H1 (cell line): ENCODE results near the gene ACKR2. TPM values are rescaled to one million over a fixed set of nuclear protein-coding genes. Genes with fewer than 3 reads are reported as not detected.

Experiments
- CTCF ChIA-PET: fragments of 300-600 bp; sonication (Branson Sonifier 250); formaldehyde crosslinking; loops from one replicate; lab custom pipeline; 2021; ENCODE audit not compliant: partially characterized antibody; lab: Charles Lee
- POLR2A ChIA-PET: fragments of 300-600 bp; sonication (Branson Sonifier 250); formaldehyde crosslinking; loops from one replicate; lab custom pipeline; 2021; ENCODE audit warnings: inconsistent platforms; ENCODE audit not compliant: partially characterized antibody; lab: Charles Lee
- DNase-seq, 2 experiments: peaks; one replicate each; pipeline versions ENCODE4 v3.0.0 to v3.0.0-alpha.2; 2010 to 2022; ENCODE audit warnings: low spot score in 2 of 2, low read depth in 1 of 2, mixed read lengths in 1 of 2
- FAIRE-seq: peaks from 2 replicates; lab custom pipeline; 2011; peaks lifted over from hg19 to GRCh38; lab: Jason Lieb, UNC
- H2AFZ ChIP-seq: 2 replicates; pipeline ENCODE4 v1.8.1; 2012; ENCODE audit warnings: low read length, inconsistent platforms
- H2AK5ac ChIP-seq: 2 replicates; pipeline ENCODE4 v1.6.1; 2013; ENCODE audit warnings: low read depth, low read length
- H2BK120ac ChIP-seq: replicated peaks from 2 replicates; pipeline ENCODE3; 2013; ENCODE audit warnings: low read depth, low read length, inconsistent platforms
- H2BK12ac ChIP-seq: 2 replicates; pipeline ENCODE4 v1.6.1; 2013; ENCODE audit warnings: low read depth, low read length
- H2BK15ac ChIP-seq: 2 replicates; pipeline ENCODE4 v1.6.1; 2013; ENCODE audit warnings: low read length
- H2BK20ac ChIP-seq: 2 replicates; pipeline ENCODE4 v1.6.1; 2013; ENCODE audit warnings: low read length
- H2BK5ac ChIP-seq: 2 replicates; pipeline ENCODE4 v1.6.1; 2013; ENCODE audit warnings: low read depth, low read length
- H3K14ac ChIP-seq: 2 replicates; pipeline ENCODE4 v1.6.1; 2013; ENCODE audit warnings: inconsistent platforms; ENCODE audit not compliant: insufficient read length
- H3K18ac ChIP-seq: 2 replicates; pipeline ENCODE4 v1.6.1; 2013; ENCODE audit warnings: low read length; ENCODE audit errors: extremely low read depth
- H3K23ac ChIP-seq: 2 replicates; pipeline ENCODE4 v1.6.1; 2013; ENCODE audit warnings: inconsistent platforms; ENCODE audit not compliant: insufficient read length
- H3K23me2 ChIP-seq: 2 replicates; pipeline ENCODE4 v1.6.1; 2013; ENCODE audit warnings: low read depth, low read length
- H3K27ac ChIP-seq: 2 replicates; pipeline ENCODE4 v1.6.1; 2011; ENCODE audit warnings: low read depth, low read length, inconsistent platforms
- H3K27me3 ChIP-seq, 4 experiments: replicated peaks in 1 of 4; 1 replicate in 1 of 4; 2 replicates in 3 of 4; pipeline versions ENCODE4 v1.6.1 to v1.8.1; 2011 to 2013; ENCODE audit warnings: low read length in 3 of 4, mild to moderate bottlenecking in 3 of 4, inconsistent platforms in 2 of 4, mixed read lengths in 2 of 4, moderate library complexity in 1 of 4; ENCODE audit not compliant: control insufficient read depth in 3 of 4, insufficient read depth in 3 of 4; ENCODE audit errors: extremely low read depth in 1 of 4
- H3K36me3 ChIP-seq, 4 experiments: 2 replicates each; pipeline versions ENCODE4 v1.6.1 to v1.8.1; 2011 to 2013; ENCODE audit warnings: mild to moderate bottlenecking in 4 of 4, low read length in 3 of 4, moderate library complexity in 2 of 4, control low read depth in 1 of 4, inconsistent platforms in 1 of 4; ENCODE audit not compliant: insufficient read depth in 4 of 4, control insufficient read depth in 2 of 4
- H3K4ac ChIP-seq: replicated peaks from 2 replicates; pipeline ENCODE3; 2013; ENCODE audit warnings: low read length, low read depth, mixed read lengths, inconsistent platforms; ENCODE audit not compliant: insufficient read length
- H3K4me1 ChIP-seq, 4 experiments: replicated peaks in 1 of 4; 1 replicate in 1 of 4; 2 replicates in 3 of 4; pipeline versions ENCODE4 v1.6.1 to v1.8.1; 2011 to 2013; ENCODE audit warnings: low read length in 3 of 4, inconsistent platforms in 2 of 4, mixed read lengths in 1 of 4; ENCODE audit not compliant: insufficient read depth in 4 of 4, control insufficient read depth in 3 of 4
- H3K4me2 ChIP-seq, 2 experiments: 2 replicates each; pipeline versions ENCODE4 v1.6.1 to v1.8.1; 2011 to 2013; ENCODE audit warnings: low read depth in 2 of 2, low read length in 2 of 2, control low read depth in 1 of 2, inconsistent platforms in 1 of 2, mild to moderate bottlenecking in 1 of 2; ENCODE audit not compliant: insufficient read depth in 1 of 2
- H3K4me3 ChIP-seq, 4 experiments: fragments of 200-600, 300-600 bp in 1 of 4; sonication (generic), shearing (Covaris generic), sonication (Bioruptor Twin) in 1 of 4; 2 replicates each; pipeline versions ENCODE4 v1.5.1 to v1.8.1; 2011 to 2016; ENCODE audit warnings: low read length in 4 of 4, low read depth in 3 of 4, control low read depth in 2 of 4, inconsistent platforms in 2 of 4, mild to moderate bottlenecking in 2 of 4, mixed read lengths in 1 of 4, moderate library complexity in 1 of 4; ENCODE audit not compliant: insufficient read depth in 2 of 4; ENCODE audit errors: extremely low read depth in 1 of 4
- H3K56ac ChIP-seq: replicated peaks from 2 replicates; pipeline ENCODE3; 2013; ENCODE audit warnings: low read depth, mild to moderate bottlenecking, mixed read lengths, low read length, inconsistent platforms; ENCODE audit not compliant: insufficient read length
- H3K79me1 ChIP-seq: 2 replicates; pipeline ENCODE4 v1.6.1; 2013; ENCODE audit warnings: low read depth, low read length, control low read depth
- H3K79me2 ChIP-seq, 2 experiments: 2 replicates each; pipeline versions ENCODE4 v1.6.1 to v1.8.1; 2012 to 2013; ENCODE audit warnings: low read length in 2 of 2, mild to moderate bottlenecking in 2 of 2, inconsistent platforms in 1 of 2; ENCODE audit not compliant: insufficient read depth in 2 of 2, control insufficient read depth in 1 of 2
- H3K9ac ChIP-seq, 4 experiments: replicated peaks in 1 of 4; 1 replicate in 1 of 4; 2 replicates in 3 of 4; pipeline versions ENCODE4 v1.6.1 to v1.8.1; 2011 to 2013; ENCODE audit warnings: low read depth in 3 of 4, low read length in 3 of 4, control low read depth in 2 of 4, mild to moderate bottlenecking in 2 of 4, moderate library complexity in 2 of 4, inconsistent platforms in 1 of 4; ENCODE audit errors: extremely low read depth in 1 of 4
- H3K9me3 ChIP-seq, 2 experiments: 2 replicates each; pipeline versions ENCODE4 v1.6.1 to v1.8.1; 2012 to 2013; ENCODE audit warnings: mild to moderate bottlenecking in 2 of 2, moderate library complexity in 2 of 2, control low read depth in 1 of 2, inconsistent platforms in 1 of 2, low read depth in 1 of 2, low read length in 1 of 2, mixed read lengths in 1 of 2; ENCODE audit not compliant: insufficient read depth in 2 of 2
- H4K20me1 ChIP-seq, 2 experiments: replicated peaks in 1 of 2; 2 replicates each; pipeline versions ENCODE3 to v1.8.1; 2011 to 2013; ENCODE audit warnings: inconsistent platforms in 2 of 2, low read length in 2 of 2, mild to moderate bottlenecking in 1 of 2; ENCODE audit not compliant: insufficient read depth in 2 of 2, control insufficient read depth in 1 of 2
- H4K5ac ChIP-seq: 2 replicates; pipeline ENCODE4 v1.6.1; 2013; ENCODE audit warnings: low read length, low read depth, mixed read lengths, inconsistent platforms; ENCODE audit not compliant: insufficient read length
- H4K8ac ChIP-seq: 2 replicates; pipeline ENCODE4 v1.8.0; 2013; ENCODE audit warnings: mild to moderate bottlenecking, moderate library complexity, low read length, inconsistent platforms; ENCODE audit not compliant: insufficient read depth; ENCODE audit errors: extremely low read depth
- H4K91ac ChIP-seq: replicated peaks from 2 replicates; pipeline ENCODE3; 2013; ENCODE audit warnings: low read length, mixed read lengths, inconsistent platforms; ENCODE audit not compliant: insufficient read length
- ASH2L ChIP-seq: fragments of 200-600, 300-600 bp; sonication (generic); IDR thresholded peaks from one replicate; pipeline ENCODE4 v1.7.1; 2017; ENCODE audit warnings: low read length
- E2F6 ChIP-seq: IDR thresholded peaks from 2 replicates; pipeline ENCODE4 v1.6.1; 2012; ENCODE audit warnings: inconsistent platforms
- EGR1 ChIP-seq: IDR thresholded peaks from 2 replicates; pipeline ENCODE4 v1.6.1; 2011; ENCODE audit warnings: low read depth, low read length, borderline replicate concordance
- JUND ChIP-seq: IDR thresholded peaks from 2 replicates; pipeline ENCODE4 v1.6.1; 2011; ENCODE audit warnings: mild to moderate bottlenecking, improper control_type of control experiment, low read length
- POU5F1 ChIP-seq: IDR thresholded peaks from 2 replicates; pipeline ENCODE4 v1.6.1; 2011; ENCODE audit warnings: low read depth, mild to moderate bottlenecking, low read length, moderate library complexity
- RAD21 ChIP-seq, 2 experiments: IDR thresholded peaks in 1 of 2; conservative IDR thresholded peaks in 1 of 2; 2 replicates each; pipeline ENCODE4 v1.6.1; 2011; ENCODE audit warnings: low read depth in 2 of 2, low read length in 2 of 2, improper control_type of control experiment in 1 of 2, inconsistent platforms in 1 of 2, mild to moderate bottlenecking in 1 of 2, moderate library complexity in 1 of 2
- RBBP5 ChIP-seq: IDR thresholded peaks from 2 replicates; pipeline ENCODE4 v1.7.1; 2012; ENCODE audit warnings: low read depth, mild to moderate bottlenecking, inconsistent platforms, low read length, moderate library complexity, borderline replicate concordance
- RXRA ChIP-seq: IDR thresholded peaks from 2 replicates; pipeline ENCODE4 v1.6.1; 2011; ENCODE audit warnings: low read depth, mild to moderate bottlenecking, low read length, moderate library complexity; ENCODE audit not compliant: insufficient read depth
- SIX5 ChIP-seq: IDR thresholded peaks from 2 replicates; pipeline ENCODE4 v1.6.1; 2011; ENCODE audit warnings: mild to moderate bottlenecking, low read depth, low read length
- SRF ChIP-seq: IDR thresholded peaks from 2 replicates; pipeline ENCODE4 v1.6.1; 2011; ENCODE audit warnings: mild to moderate bottlenecking, low read depth, low read length, moderate library complexity
- SUZ12 ChIP-seq: fragments of 200-600 bp; sonication (generic); IDR thresholded peaks from 2 replicates; pipeline ENCODE4 v1.6.1; 2012; ENCODE audit warnings: mild to moderate bottlenecking, inconsistent platforms, low read length, moderate library complexity, mixed read lengths
- WGBS, 2 experiments: shearing (Covaris generic) in 1 of 2; methylation state at CpG; one replicate each; pipeline versions ENCODE4 v1.1.6 to v1.1.7; 2013 to 2015; ENCODE audit warnings: low lambda C conversion rate in 2 of 2, mixed read lengths in 2 of 2, inconsistent platforms in 1 of 2, low coverage in 1 of 2, missing lambda C conversion rate in 1 of 2; ENCODE audit not compliant: insufficient replicate concordance in 2 of 2, insufficient coverage in 1 of 2, insufficient read length in 1 of 2; ENCODE audit errors: extremely low coverage in 1 of 2, missing lambda C conversion rate in 1 of 2; 5-methylcytosine and 5-hydroxymethylcytosine counted together
- polyA plus RNA-seq, 7 experiments: library from polyadenylated mRNA; depleted of rRNA in 3 of 7; stranded (reverse) in 5 of 7; unstranded in 2 of 7; fragments of >200 nt in 5 of 7; fragments of 200-250 nt in 2 of 7; gene quantifications; 1 replicate in 5 of 7; 2 replicates in 1 of 7; 4 replicates in 1 of 7; pipeline versions ENCODE4 v1.2.1 to v1.2.3, GENCODE V29; 2011 to 2013; ENCODE audit warnings: missing spikeins in 2 of 7, mixed read lengths in 2 of 7
- total RNA-seq: library from RNA; stranded (reverse); fragmentation: NEBNext Ultra II Directional; extraction: Animal tissue kit (Norgen Biotek cat#: 25700); gene quantifications from 2 replicates; pipeline ENCODE4 v1.2.1, GENCODE V29; 2021

ACKR2 gene
- total and polyA plus RNA-seq, 2 of the 8 experiments (the other 6 are each of a cell fraction or from before 2014, with no cell fraction given) = 0.09 to 0.12 TPM

DNA sequence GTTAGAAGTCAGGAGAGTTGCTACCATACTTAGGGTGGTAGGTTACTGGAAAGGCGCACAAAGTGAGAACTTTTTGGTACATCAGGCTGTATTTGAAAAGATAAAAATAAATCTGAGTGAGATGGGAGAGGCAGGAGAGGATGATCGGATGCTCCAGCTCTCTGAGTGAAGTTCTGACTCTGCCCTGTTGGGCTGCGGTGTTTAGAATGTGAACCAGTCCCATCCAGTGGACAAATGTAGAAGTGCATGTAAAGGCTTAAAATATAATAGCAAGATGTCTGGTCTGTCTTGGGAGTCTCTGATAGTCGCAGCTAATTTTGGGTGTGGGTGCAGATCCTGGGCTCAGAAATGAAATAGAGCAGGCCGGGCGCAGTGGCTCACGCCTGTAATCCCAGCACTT, 30.4 kb downstream of the ACKR2 start:
- Histone ChIP-seq H3K79me2 (no peaks in the 10 kb centered on the region), H2BK12ac (no peak overlapping the region), H3K9me3 (no peaks in the 10 kb centered on the region), H3K36me3 (no peaks in the 10 kb centered on the region), H3K27me3 (no peaks in the 10 kb centered on the region), H3K23ac (no peak overlapping the region), H3K4me3 (no peak overlapping the region), H3K23me2 (no peaks in the 10 kb centered on the region), H4K91ac (no peak overlapping the region), H3K4me1 (peaks cover 0 to 8% (median 4%) of the 10 kb centered on the region in 4 experiments; a peak in 6 of 7 replicates), H3K79me1 (no peaks in the 10 kb centered on the region), H3K9ac (no peak overlapping the region), H2BK120ac (no peak overlapping the region), H2AK5ac (no peak overlapping the region), H4K8ac (no peak overlapping the region), H2BK20ac (no peak overlapping the region), H2BK5ac (no peak overlapping the region), H3K14ac (no peak overlapping the region), H4K5ac (no peak overlapping the region), H2AFZ (no peak overlapping the region), H4K20me1 (no peaks in the 10 kb centered on the region), H3K4ac (no peak overlapping the region), H3K56ac (no peak overlapping the region), H3K27ac (no peak overlapping the region), H3K18ac (no peak overlapping the region), H2BK15ac (no peak overlapping the region), H3K4me2 (no peak overlapping the region)
- no peak for DNase-seq
- 78% methylated on average over 7 of the region's 7 CpGs; no CpG with 5 or more reads in 1 of the 2 experiments for WGBS, 2 experiments
- CTCF ChIA-PET = interaction anchor here (0.5 to 3.4 kb wide), 35 partner anchors 8 to 988 kb away, joined by 3 to 34 read pairs (median 4); no protein-coding TSS in a partner anchor
- no peak for FAIRE-seq
- POLR2A ChIA-PET = interaction anchor here (1.1 kb wide), 1 partner anchor 12 kb away, joined by 4 read pairs; no protein-coding TSS in a partner anchor
- TF ChIP-seq SUZ12 (no peak), RAD21 (IDR thresholded peaks at IDR 0.05 in 1 of 2, conservative IDR thresholded peaks at IDR 0.05 in 1 of 2; ENCODE audit: low read depth in 2 of 2, low read length in 2 of 2) (peak; percentile 60 to 71), RXRA (no peak), SIX5 (no peak), RBBP5 (no peak), POU5F1 (no peak), JUND (no peak), EGR1 (no peak), SRF (no peak), ASH2L (no peak), E2F6 (no peak)
